ENCODE results near the gene BOD1.

DNA sequence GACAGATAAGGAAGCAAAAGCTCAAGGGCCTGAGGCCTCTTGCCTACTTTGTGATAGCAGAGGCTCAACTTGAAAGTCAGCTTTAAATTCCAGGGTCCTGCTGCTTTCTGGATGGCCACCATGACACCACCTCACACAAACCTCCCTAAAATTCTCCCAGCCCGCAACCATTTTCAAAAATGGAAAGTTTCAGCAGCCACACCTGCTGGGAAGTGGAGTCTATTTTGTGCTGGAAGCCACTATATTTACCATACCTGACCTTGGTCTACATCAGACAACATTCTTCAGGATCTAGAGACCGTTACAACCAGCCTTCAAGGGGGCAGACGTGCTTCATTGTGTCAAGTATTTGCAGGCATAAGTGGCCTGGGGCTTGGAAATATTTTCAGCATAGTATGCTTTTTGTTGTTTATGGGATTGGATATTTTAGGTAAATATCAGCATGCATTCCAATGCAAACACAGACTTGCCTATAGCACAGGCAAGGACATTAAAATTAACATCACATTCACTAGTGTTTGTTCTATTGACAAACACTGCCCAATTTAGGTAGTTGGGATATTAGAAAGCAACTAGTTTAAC is 50.9 kb downstream of the BOD1 start:
- TF ChIP-seq CTCF (IDR thresholded peaks at IDR 0.05), result no peak
- TF ChIP-seq POLR2A (IDR thresholded peaks at IDR 0.05), result no peak
- TF ChIP-seq POLR2AphosphoS5 (IDR thresholded peaks at IDR 0.05), result no peak

Measured in gastroesophageal sphincter (tissue), 3 donors.